Measurements from ENCODE around the gene APOE. TPM values are rescaled to one million over a fixed set of nuclear protein-coding genes. Genes with fewer than 3 reads are reported as not detected.

APOE gene
- polyA plus RNA-seq, 6 donors from 2014 or later = not detected

GRCh38 chr19:44890366-44891015 lies 15.1 kb upstream of the APOE start:
- peak overlapping the region; percentile 82 to 95 (median 86) for H3K27ac Mint-ChIP-seq
- H3K4me3 Mint-ChIP-seq = peak overlapping the region; percentile 75 to 95 (median 89)
- peak; percentile 73 to 78 for ATAC-seq (ENCODE audit: low read depth in 2 of 2)
- H3K27me3 Mint-ChIP-seq = no peaks in the 10 kb centered on the region
- peaks cover 0 to 4% (median 0%) of the 10 kb centered on the region in 7 donors for H3K9me3 Mint-ChIP-seq
- H3K36me3 Mint-ChIP-seq = peaks cover 0 to 9% of the 10 kb centered on the region in 2 donors
- H3K4me1 Mint-ChIP-seq = peaks cover 33 to 39% (median 37%) of the 10 kb centered on the region in 3 donors
- peak; percentile 100 for DNase-seq

- Mint-ChIP-seq H3K4me1 (peaks cover 33 to 44% (median 37%) of the 10 kb centered on the region in 3 donors), H3K27me3 (no peaks in the 10 kb centered on the region), H3K36me3 (peaks cover 0 to 16% of the 10 kb centered on the region in 2 donors), H3K9me3 (peaks cover 0 to 4% (median 0%) of the 10 kb centered on the region in 7 donors), H3K4me3 (peak within 1 kb of the TSS; percentile 75 to 95 (median 90)), H3K27ac (peak within 1 kb of the TSS; percentile 83 to 95 (median 90))
- DNase-seq = no peak
- no peak for ATAC-seq (ENCODE audit: low read depth in 2 of 2)
These were observed 14.3 kb upstream of the APOE start, which contains the start of gene TOMM40 for GRCh38 chr19:44891016-44891882. TSS of gene TOMM40 (plus strand) at chr19:44891254. CDS start at chr19:44891416, 162 bp downstream.

GRCh38 chr19:44892932-44893331 lies 12.7 kb upstream of the APOE start:
- Mint-ChIP-seq H3K27me3 (no peaks in the 10 kb centered on the region), H3K27ac (peak overlapping the region in 4 of 6 donors; percentile 21 to 80 (median 46)), H3K9me3 (peaks cover 0 to 4% (median 0%) of the 10 kb centered on the region in 7 donors), H3K4me3 (peak overlapping the region; percentile 57 to 95 (median 86)), H3K36me3 (peaks cover 0 to 17% of the 10 kb centered on the region in 2 donors), H3K4me1 (peaks cover 33 to 40% (median 39%) of the 10 kb centered on the region in 3 donors)
- ATAC-seq (ENCODE audit: low read depth in 2 of 2) (no peak), DNase-seq (no peak)

- no peaks in the 10 kb centered on the region for H3K27me3 Mint-ChIP-seq
- peak overlapping the region in 7 of 8 donors; percentile 52 to 95 (median 85) for H3K4me3 Mint-ChIP-seq
- H3K27ac Mint-ChIP-seq = peak overlapping the region in 2 of 6 donors; percentile 34 to 58
- no peak for ATAC-seq (ENCODE audit: low read depth in 2 of 2)
- DNase-seq = no peak
- H3K4me1 Mint-ChIP-seq = peaks cover 33 to 40% (median 39%) of the 10 kb centered on the region in 3 donors
- peaks cover 0 to 4% (median 0%) of the 10 kb centered on the region in 7 donors for H3K9me3 Mint-ChIP-seq
- peaks cover 0 to 17% of the 10 kb centered on the region in 2 donors for H3K36me3 Mint-ChIP-seq
These were observed 12.1 kb upstream of the APOE start for GRCh38 chr19:44893332-44894051.

GRCh38 chr19:44894052-44894400 lies 11.6 kb upstream of the APOE start:
- peaks cover 0 to 17% of the 10 kb centered on the region in 2 donors for H3K36me3 Mint-ChIP-seq
- DNase-seq (no peak), ATAC-seq (ENCODE audit: low read depth in 2 of 2) (no peak)
- no peak overlapping the region for H3K27ac Mint-ChIP-seq
- peaks cover 33 to 39% (median 38%) of the 10 kb centered on the region in 3 donors for H3K4me1 Mint-ChIP-seq
- H3K9me3 Mint-ChIP-seq = peaks cover 0 to 3% (median 0%) of the 10 kb centered on the region in 7 donors
- no peak overlapping the region for H3K4me3 Mint-ChIP-seq
- H3K27me3 Mint-ChIP-seq = no peaks in the 10 kb centered on the region

- DNase-seq (no peak), ATAC-seq (ENCODE audit: low read depth in 2 of 2) (no peak)
- H3K27me3 Mint-ChIP-seq = no peaks in the 10 kb centered on the region
- H3K4me3 Mint-ChIP-seq = peak overlapping the region in 1 of 8 donors; percentile 10
- peaks cover 0 to 17% of the 10 kb centered on the region in 2 donors for H3K36me3 Mint-ChIP-seq
- H3K27ac Mint-ChIP-seq = peak overlapping the region in 1 of 6 donors; percentile 50
- peaks cover 32 to 36% (median 33%) of the 10 kb centered on the region in 3 donors for H3K4me1 Mint-ChIP-seq
- peaks cover 0 to 2% (median 0%) of the 10 kb centered on the region in 7 donors for H3K9me3 Mint-ChIP-seq
These were observed 10.7 kb upstream of the APOE start for GRCh38 chr19:44894946-44895345.

GRCh38 chr19:44897835-44898234 lies 7.8 kb upstream of the APOE start:
- no peak for ATAC-seq (ENCODE audit: low read depth in 2 of 2)
- no peak overlapping the region for H3K4me3 Mint-ChIP-seq
- peaks cover 0 to 23% of the 10 kb centered on the region in 2 donors for H3K36me3 Mint-ChIP-seq

GRCh38 chr19:44900328-44901244 lies 5.0 kb upstream of the APOE start:
- H3K4me3 Mint-ChIP-seq = peak overlapping the region in 1 of 8 donors; percentile 21
- no peak for DNase-seq
- no peaks in the 10 kb centered on the region for H3K9me3 Mint-ChIP-seq
- peak overlapping the region in 1 of 6 donors; percentile 54 for H3K27ac Mint-ChIP-seq
- H3K27me3 Mint-ChIP-seq = peaks cover 0 to 6% (median under 1%) of the 10 kb centered on the region in 3 donors
- peaks cover 6 to 12% (median 6%) of the 10 kb centered on the region in 3 donors for H3K4me1 Mint-ChIP-seq
- ATAC-seq (ENCODE audit: low read depth in 2 of 2) = no peak
- peaks cover 0 to 15% of the 10 kb centered on the region in 2 donors for H3K36me3 Mint-ChIP-seq

More at GRCh38 chr19:44897835-44898234, 7.8 kb upstream of the APOE start:
- peaks cover 13 to 20% (median 15%) of the 10 kb centered on the region in 3 donors for H3K4me1 Mint-ChIP-seq
- H3K27me3 Mint-ChIP-seq = no peaks in the 10 kb centered on the region
- no peak for DNase-seq
- no peak overlapping the region for H3K27ac Mint-ChIP-seq
- no peaks in the 10 kb centered on the region for H3K9me3 Mint-ChIP-seq

GRCh38 chr19:44903216-44903601 lies 2.4 kb upstream of the APOE start:
- H3K4me3 Mint-ChIP-seq = no peak overlapping the region
- peaks cover 0 to 8% of the 10 kb centered on the region in 2 donors for H3K36me3 Mint-ChIP-seq
- DNase-seq = no peak
- H3K4me1 Mint-ChIP-seq = peaks cover 7 to 28% (median 17%) of the 10 kb centered on the region in 3 donors
- H3K9me3 Mint-ChIP-seq = peaks cover 0 to 3% (median 0%) of the 10 kb centered on the region in 7 donors
- H3K27ac Mint-ChIP-seq = no peak overlapping the region
- peaks cover 11 to 28% (median 24%) of the 10 kb centered on the region in 3 donors for H3K27me3 Mint-ChIP-seq
- no peak for ATAC-seq (ENCODE audit: low read depth in 2 of 2)

- H3K36me3 Mint-ChIP-seq = peaks cover 0 to 8% of the 10 kb centered on the region in 2 donors
- peak; percentile 61 for DNase-seq
- H3K27me3 Mint-ChIP-seq = peaks cover 11 to 29% (median 28%) of the 10 kb centered on the region in 3 donors
- peak overlapping the region in 1 of 6 donors; percentile 85 for H3K27ac Mint-ChIP-seq
- peaks cover 0 to 4% (median 0%) of the 10 kb centered on the region in 7 donors for H3K9me3 Mint-ChIP-seq
- no peak overlapping the region for H3K4me3 Mint-ChIP-seq
- ATAC-seq (ENCODE audit: low read depth in 2 of 2) = peak; percentile 58 to 71
- H3K4me1 Mint-ChIP-seq = peaks cover 7 to 28% (median 17%) of the 10 kb centered on the region in 3 donors
These were observed 1.8 kb upstream of the APOE start for GRCh38 chr19:44903602-44904425.

GRCh38 chr19:44904426-44904994 lies 1.1 kb upstream of the APOE start:
- Mint-ChIP-seq H3K9me3 (peaks cover 0 to 4% (median 0%) of the 10 kb centered on the region in 7 donors), H3K4me1 (peaks cover 7 to 28% (median 17%) of the 10 kb centered on the region in 3 donors), H3K4me3 (no peak overlapping the region), H3K27ac (peak overlapping the region in 1 of 6 donors; percentile 85), H3K27me3 (peaks cover 11 to 34% (median 28%) of the 10 kb centered on the region in 3 donors), H3K36me3 (peaks cover 0 to 8% of the 10 kb centered on the region in 2 donors)
- ATAC-seq (ENCODE audit: low read depth in 2 of 2) (no peak), DNase-seq (no peak)
